ENCODE data around the gene RASGEF1C.

DNA sequence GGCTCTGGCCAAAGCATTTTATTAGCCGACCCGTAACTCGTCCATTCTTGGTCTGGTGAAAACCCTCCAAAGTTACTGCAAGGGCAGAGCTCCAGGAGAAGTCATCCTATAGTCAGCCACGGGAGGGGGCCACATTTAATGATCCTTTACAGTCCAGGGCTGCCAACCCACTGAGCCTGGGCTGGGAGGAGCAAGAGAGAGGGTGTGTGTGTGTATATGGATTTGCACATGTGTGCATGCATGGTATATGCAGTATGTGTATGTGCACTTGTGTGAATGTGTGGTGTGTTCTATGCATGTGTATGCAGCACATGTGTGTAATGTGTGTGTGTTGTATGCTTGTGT, 4.2 kb upstream of the RASGEF1C start:
- TF ChIP-seq EZH2phosphoT487 (conservative IDR thresholded peaks at IDR 0.05; ENCODE audit: low read length) (no peak), CTCF (IDR thresholded peaks at IDR 0.05; ENCODE audit: insufficient read depth, low read length, poor library complexity, severe bottlenecking) (no peak)
